MM.1S (cell line): ENCODE data around the gene NPIPB13.
"Not testable (repeated sequence)": the region's sequence is repeated elsewhere in the genome, so short reads cannot be mapped to it uniquely, and the experiment has no call there.

ENCODE experiments used
- CTCF ChIP-seq: fragments of 300-600 bp; sonication (generic); IDR thresholded peaks from 2 replicates; pipeline ENCODE4 v1.5.1; 2016; ENCODE audit warnings: antibody characterized with exemption, low read length, mixed read lengths
- EZH2 ChIP-seq: fragments of 300-600 bp; sonication (generic); optimal IDR thresholded peaks from 2 replicates; pipeline ENCODE3; 2017; ENCODE audit warnings: low read depth, mild to moderate bottlenecking, antibody characterized with exemption, low read length, mixed read lengths
- EZH2phosphoT487 ChIP-seq: fragments of 300-600 bp; sonication (generic); IDR thresholded peaks from 2 replicates; pipeline ENCODE4 v1.6.1; 2018; ENCODE audit warnings: antibody characterized with exemption, low read length

- TF ChIP-seq CTCF, EZH2, EZH2phosphoT487: not testable (repeated sequence)
These were observed at the start of gene NPIPB13 for GRCh38 chr16:30248379-30248778.
